Lower leg skin (tissue), 4 donors: ENCODE measurements around the gene EN1. TPM values are rescaled to one million over a fixed set of nuclear protein-coding genes. Genes with fewer than 3 reads are reported as not detected.

ENCODE experiments used
- DNase-seq, 2 donors: peaks; one replicate each; pipeline ENCODE4 v3.0.0-alpha.2; 2019; ENCODE audit warnings: low spot score in 2 of 2
- H3K4me3 ChIP-seq: fragments of 200-600 bp; sonication (generic); 2 replicates; pipeline ENCODE4 v1.5.1; 2017; ENCODE audit warnings: mild to moderate bottlenecking, low read depth; ENCODE audit not compliant: poor library complexity, severe bottlenecking
- CTCF ChIP-seq, 3 donors: fragments of 450-650 bp; IDR thresholded peaks; one replicate each; pipeline ENCODE4 v1.5.1; 2016; ENCODE audit warnings: antibody characterized with exemption in 3 of 3, mild to moderate bottlenecking in 3 of 3, moderate library complexity in 2 of 3
- POLR2A ChIP-seq, 2 donors: fragments of 450-650 bp; IDR thresholded peaks; one replicate each; pipeline ENCODE4 v1.6.1; 2016 to 2017; ENCODE audit warnings: antibody characterized with exemption in 2 of 2, mild to moderate bottlenecking in 1 of 2, moderate library complexity in 1 of 2
- WGBS, 2 donors: methylation state at CpG; one replicate each; pipeline ENCODE4 v1.1.5; 2018; 5-methylcytosine and 5-hydroxymethylcytosine counted together
- intact Hi-C: fragments of 100-400 bp; cut with DNase I; formaldehyde crosslinking; loops from one replicate; pipeline ENCODE4 v1.15.0; 2023; ENCODE audit warnings: low total_unique reads
- total RNA-seq, 4 donors: library from RNA; depleted of rRNA; stranded (reverse); fragments of >200 nt; gene quantifications; one replicate each; pipeline ENCODE4 v1.1.0, GENCODE V29; 2016

Gene EN1
- total RNA-seq, 4 donors from 2014 or later, result 10.2 to 23.2 (median 17.7) TPM

- no peak overlapping the region for H3K4me3 ChIP-seq
- DNase-seq, result peak in 1 of 2 donors; percentile 78
- WGBS, 2 donors, result 52 to 56% methylated on average over 15 to 31 of the region's 31 CpGs
- intact Hi-C loops, result loop anchor here (5.0 to 10.0 kb wide), 3 partner anchors 308 to 545 kb away; no protein-coding TSS in a partner anchor
- TF ChIP-seq POLR2A (IDR thresholded peaks at IDR 0.05) (no peak), CTCF (IDR thresholded peaks at IDR 0.05) (no peak)
Measured at GRCh38 chr2:118852605-118853128, 5.2 kb upstream of the EN1 start.

GRCh38 chr2:118851650-118852049 is 4.2 kb upstream of the EN1 start:
- 77 to 78% methylated on average over 17 of the region's 17 CpGs for WGBS, 2 donors
- TF ChIP-seq POLR2A (IDR thresholded peaks at IDR 0.05), result no peak
- no peak for TF ChIP-seq CTCF (IDR thresholded peaks at IDR 0.05)
- H3K4me3 ChIP-seq, result no peak overlapping the region
- intact Hi-C loops, result loop anchor here (5.0 to 10.0 kb wide), 3 partner anchors 307 to 544 kb away; no protein-coding TSS in a partner anchor
- DNase-seq, result peak in 1 of 2 donors; percentile 79

- no peak for TF ChIP-seq POLR2A (IDR thresholded peaks at IDR 0.05)
- TF ChIP-seq CTCF (IDR thresholded peaks at IDR 0.05), result no peak
Measured at GRCh38 chr2:118850901-118851415, 3.5 kb upstream of the EN1 start.

GRCh38 chr2:118850168-118850900 is 2.9 kb upstream of the EN1 start:
- H3K4me3 ChIP-seq, result no peak overlapping the region
- intact Hi-C loops, result loop anchor here (5.0 to 10.0 kb wide), 3 partner anchors 306 to 543 kb away; no protein-coding TSS in a partner anchor
- 45 to 47% methylated on average over 32 of the region's 32 CpGs for WGBS, 2 donors
- TF ChIP-seq POLR2A (IDR thresholded peaks at IDR 0.05), result no peak
- TF ChIP-seq CTCF (IDR thresholded peaks at IDR 0.05), result no peak
- peak in 1 of 2 donors; percentile 81 for DNase-seq

More at GRCh38 chr2:118850901-118851415, 3.5 kb upstream of the EN1 start:
- DNase-seq, result peak in 1 of 2 donors; percentile 40
- WGBS, 2 donors, result 53 to 64% methylated on average over 9 of the region's 9 CpGs
- intact Hi-C loops, result loop anchor here (5.0 to 10.0 kb wide), 3 partner anchors 306 to 544 kb away; no protein-coding TSS in a partner anchor
- H3K4me3 ChIP-seq, result no peak overlapping the region

- intact Hi-C loops, result loop anchor here (5.0 to 10.0 kb wide), 3 partner anchors 305 to 542 kb away; no protein-coding TSS in a partner anchor
- H3K4me3 ChIP-seq, result no peak overlapping the region
- 33 to 42% methylated on average over 52 of the region's 52 CpGs for WGBS, 2 donors
- TF ChIP-seq CTCF (IDR thresholded peaks at IDR 0.05) (no peak), POLR2A (IDR thresholded peaks at IDR 0.05) (no peak)
- DNase-seq, result peak in 1 of 2 donors; percentile 77
Measured at GRCh38 chr2:118849226-118850167, 2.0 kb upstream of the EN1 start.
